ENCODE results near the gene IFT43. TPM values are rescaled to one million over a fixed set of nuclear protein-coding genes. Genes with fewer than 3 reads are reported as not detected.

Gene IFT43
- total RNA-seq, 1 experiment from 2014 or later, result 37.9 TPM

DNA sequence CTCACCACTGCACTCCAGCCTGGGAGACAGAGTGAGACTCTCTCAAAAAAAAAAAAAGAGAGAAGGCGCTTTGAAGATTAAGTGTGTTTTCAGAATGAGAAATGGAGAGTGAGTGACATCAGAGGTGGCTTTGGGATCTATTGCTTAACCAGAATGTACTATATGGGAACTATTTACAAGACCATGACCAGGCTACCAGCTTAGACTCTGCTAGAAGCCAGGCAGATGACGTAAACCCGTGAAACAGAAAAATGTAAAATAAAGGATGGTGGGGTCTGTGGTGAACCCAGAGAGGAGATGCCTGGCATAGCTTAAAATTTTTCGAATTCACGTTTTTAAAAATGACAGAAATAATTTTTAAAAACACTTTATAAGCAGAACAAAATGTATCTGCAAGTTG is 82.0 kb downstream of the IFT43 start:
- CTCF ChIA-PET, result no interaction called here
- Mint-ChIP-seq H3K4me3 (ENCODE audit: low read depth, unreplicated experiment) (no peak overlapping the region), H3K27ac (ENCODE audit: unreplicated experiment) (no peak overlapping the region), H3K4me1 (ENCODE audit: low read depth, unreplicated experiment) (no peaks in the 10 kb centered on the region), H3K27me3 (ENCODE audit: unreplicated experiment) (no peaks in the 10 kb centered on the region), H3K9me3 (ENCODE audit: low read depth, unreplicated experiment) (peaks cover 4% of the 10 kb centered on the region), H3K36me3 (ENCODE audit: insufficient read depth, unreplicated experiment) (no peaks in the 10 kb centered on the region)
- DNase-seq, result no peak
- intact Hi-C loops (cut with micrococcal nuclease; ENCODE audit: unreplicated experiment), result no loop called here
- no peak for TF ChIP-seq CTCF (IDR thresholded peaks at IDR 0.05; ENCODE audit: unreplicated experiment)
- no TSS peak for BruUV-seq (replicated peaks)

DNA sequence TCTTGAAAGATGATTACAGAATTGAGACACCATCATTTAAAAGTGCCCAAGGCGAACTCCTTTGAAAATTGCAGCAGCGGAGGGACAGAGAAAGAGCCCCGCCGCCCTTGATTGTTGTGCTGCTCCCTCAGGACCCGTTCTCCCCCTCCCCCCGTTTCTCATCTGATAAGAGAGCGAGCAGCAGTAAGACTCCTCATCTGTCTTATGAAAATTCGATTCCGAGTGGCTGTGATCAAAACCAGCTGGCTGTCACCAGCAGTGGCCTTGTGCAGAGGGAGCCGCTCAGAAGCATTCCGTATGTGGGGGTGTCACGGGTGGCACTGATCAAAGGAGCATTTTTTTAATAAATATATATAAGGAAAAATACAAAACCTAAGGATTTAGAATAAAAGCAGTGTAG is 88.2 kb downstream of the IFT43 start:
- H3K27me3 Mint-ChIP-seq (ENCODE audit: unreplicated experiment), result no peaks in the 10 kb centered on the region
- no peak overlapping the region for H3K27ac Mint-ChIP-seq (ENCODE audit: unreplicated experiment)
- no peaks in the 10 kb centered on the region for H3K4me1 Mint-ChIP-seq (ENCODE audit: low read depth, unreplicated experiment)
- H3K4me3 Mint-ChIP-seq (ENCODE audit: low read depth, unreplicated experiment), result no peak overlapping the region
- no TSS peak for BruUV-seq (replicated peaks)
- H3K9me3 Mint-ChIP-seq (ENCODE audit: low read depth, unreplicated experiment), result no peaks in the 10 kb centered on the region
- DNase-seq, result no peak
- TF ChIP-seq CTCF (IDR thresholded peaks at IDR 0.05; ENCODE audit: unreplicated experiment), result no peak
- no peaks in the 10 kb centered on the region for H3K36me3 Mint-ChIP-seq (ENCODE audit: insufficient read depth, unreplicated experiment)
- CTCF ChIA-PET, result no interaction called here
- intact Hi-C loops (cut with micrococcal nuclease; ENCODE audit: unreplicated experiment), result no loop called here

GRCh38 chr14:76077340-76077739 is 91.8 kb downstream of the IFT43 start:
- no TSS peak for BruUV-seq (replicated peaks)
- intact Hi-C loops (cut with micrococcal nuclease; ENCODE audit: unreplicated experiment), result no loop called here
- CTCF ChIA-PET, result no interaction called here
- H3K4me1 Mint-ChIP-seq (ENCODE audit: low read depth, unreplicated experiment), result no peaks in the 10 kb centered on the region
- no peaks in the 10 kb centered on the region for H3K36me3 Mint-ChIP-seq (ENCODE audit: insufficient read depth, unreplicated experiment)
- DNase-seq, result no peak
- TF ChIP-seq CTCF (IDR thresholded peaks at IDR 0.05; ENCODE audit: unreplicated experiment), result no peak
- no peaks in the 10 kb centered on the region for H3K27me3 Mint-ChIP-seq (ENCODE audit: unreplicated experiment)
- no peak overlapping the region for H3K4me3 Mint-ChIP-seq (ENCODE audit: low read depth, unreplicated experiment)
- H3K9me3 Mint-ChIP-seq (ENCODE audit: low read depth, unreplicated experiment), result no peaks in the 10 kb centered on the region
- no peak overlapping the region for H3K27ac Mint-ChIP-seq (ENCODE audit: unreplicated experiment)

GRCh38 chr14:76078501-76078900 is 92.9 kb downstream of the IFT43 start:
- H3K27me3 Mint-ChIP-seq (ENCODE audit: unreplicated experiment), result no peaks in the 10 kb centered on the region
- CTCF ChIA-PET, result no interaction called here
- no peak for TF ChIP-seq CTCF (IDR thresholded peaks at IDR 0.05; ENCODE audit: unreplicated experiment)
- H3K4me1 Mint-ChIP-seq (ENCODE audit: low read depth, unreplicated experiment), result no peaks in the 10 kb centered on the region
- no peaks in the 10 kb centered on the region for H3K9me3 Mint-ChIP-seq (ENCODE audit: low read depth, unreplicated experiment)
- no TSS peak for BruUV-seq (replicated peaks)
- intact Hi-C loops (cut with micrococcal nuclease; ENCODE audit: unreplicated experiment), result no loop called here
- H3K4me3 Mint-ChIP-seq (ENCODE audit: low read depth, unreplicated experiment), result no peak overlapping the region
- DNase-seq, result no peak
- H3K36me3 Mint-ChIP-seq (ENCODE audit: insufficient read depth, unreplicated experiment), result no peaks in the 10 kb centered on the region
- no peak overlapping the region for H3K27ac Mint-ChIP-seq (ENCODE audit: unreplicated experiment)

DNA sequence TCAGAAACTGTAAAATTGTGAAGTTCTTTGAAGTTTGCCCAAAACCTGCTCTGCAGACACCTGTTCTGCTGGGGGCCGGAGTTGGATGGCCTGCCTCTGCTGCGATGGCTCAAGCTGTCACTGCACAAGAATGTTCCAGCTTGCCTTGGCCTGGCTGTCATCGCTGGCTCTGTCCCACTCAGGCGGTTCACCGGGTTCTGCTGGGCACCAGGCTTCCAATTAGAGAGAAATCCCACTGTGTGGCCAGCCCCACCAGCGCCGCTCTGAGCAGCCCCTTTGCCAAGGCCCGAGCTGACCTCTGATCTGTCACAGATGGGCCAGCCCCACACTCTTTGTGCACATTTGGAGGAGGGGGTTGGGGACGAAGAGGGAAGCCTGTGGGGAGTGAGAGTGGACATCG is 94.5 kb downstream of the IFT43 start:
- H3K27me3 Mint-ChIP-seq (ENCODE audit: unreplicated experiment), result no peaks in the 10 kb centered on the region
- DNase-seq, result no peak
- H3K9me3 Mint-ChIP-seq (ENCODE audit: low read depth, unreplicated experiment), result no peaks in the 10 kb centered on the region
- no peaks in the 10 kb centered on the region for H3K36me3 Mint-ChIP-seq (ENCODE audit: insufficient read depth, unreplicated experiment)
- CTCF ChIA-PET, result no interaction called here
- H3K27ac Mint-ChIP-seq (ENCODE audit: unreplicated experiment), result no peak overlapping the region
- no TSS peak for BruUV-seq (replicated peaks)
- no peak for TF ChIP-seq CTCF (IDR thresholded peaks at IDR 0.05; ENCODE audit: unreplicated experiment)
- intact Hi-C loops (cut with micrococcal nuclease; ENCODE audit: unreplicated experiment), result no loop called here
- H3K4me1 Mint-ChIP-seq (ENCODE audit: low read depth, unreplicated experiment), result no peaks in the 10 kb centered on the region
- no peak overlapping the region for H3K4me3 Mint-ChIP-seq (ENCODE audit: low read depth, unreplicated experiment)

Measured in Calu3 (cell line).